Panc1 (cell line): ENCODE measurements around the gene UBAC2. TPM values are rescaled to one million over a fixed set of nuclear protein-coding genes. Genes with fewer than 3 reads are reported as not detected.

Experiments
- ATAC-seq: fragments of 200-7000 bp; cut with Tn5 transposase; 2 replicates; pipeline ENCODE4 v1.9.1; 2020; ENCODE audit warnings: mild to moderate bottlenecking, moderate library complexity
- BruUV-seq: library from RNA; stranded (reverse); fragments of 400-500 nt; replicated peaks from 2 replicates; lab custom pipeline; 2021; lab: Mats Ljungman, UMichigan
- CTCF ChIA-PET: fragments of 300-600 bp; sonication (Branson Sonifier 250); formaldehyde crosslinking; loops from one replicate; lab custom pipeline; 2022; ENCODE audit warnings: antibody characterized with exemption; lab: Charles Lee
- POLR2A ChIA-PET: fragments of 300-600 bp; sonication (Branson Sonifier 250); formaldehyde crosslinking; loops from one replicate; lab custom pipeline; 2022; ENCODE audit warnings: antibody characterized with exemption; lab: Charles Lee
- DNase-seq: peaks from one replicate; pipeline ENCODE4 v3.0.0-alpha.2; 2010; ENCODE audit warnings: low read depth, low spot score
- H3K27ac ChIP-seq: 2 replicates; pipeline ENCODE4 v1.5.1; 2011; ENCODE audit warnings: mild to moderate bottlenecking, low read length, inconsistent platforms
- H3K27me3 ChIP-seq: fragments of 200-500 bp; sonication (Bioruptor generic); 2 replicates; pipeline ENCODE4 v1.6.0; 2014; ENCODE audit warnings: low read length, inconsistent platforms; ENCODE audit not compliant: control insufficient read depth, insufficient read depth
- H3K36me3 ChIP-seq: fragments of 200-500 bp; sonication (Bioruptor generic); 2 replicates; pipeline ENCODE4 v1.5.1; 2014; ENCODE audit warnings: inconsistent platforms, mild to moderate bottlenecking, low read length, moderate library complexity; ENCODE audit not compliant: control insufficient read depth, insufficient read depth
- H3K4me1 ChIP-seq: 2 replicates; pipeline ENCODE4 v1.5.1; 2011; ENCODE audit warnings: inconsistent platforms, mild to moderate bottlenecking, low read length, moderate library complexity; ENCODE audit not compliant: control insufficient read depth, insufficient read depth
- H3K4me3 ChIP-seq, 2 experiments: 2 replicates each; pipeline ENCODE4 v1.5.1; 2011 to 2012; ENCODE audit warnings: low read depth in 2 of 2, low read length in 2 of 2, mild to moderate bottlenecking in 2 of 2, inconsistent platforms in 1 of 2, moderate library complexity in 1 of 2
- H3K9me3 ChIP-seq: fragments of 200-500 bp; sonication (Bioruptor generic); 2 replicates; pipeline ENCODE4 v1.5.1; 2014; ENCODE audit warnings: low read depth, mild to moderate bottlenecking, inconsistent platforms, low read length, moderate library complexity; ENCODE audit not compliant: control insufficient read depth, insufficient read depth
- CTCF ChIP-seq: fragments of 450-650 bp; IDR thresholded peaks from 2 replicates; pipeline ENCODE4 v1.5.1; 2017; ENCODE audit warnings: mild to moderate bottlenecking
- POLR2AphosphoS5 ChIP-seq: IDR thresholded peaks from 2 replicates; pipeline ENCODE4 v1.6.1; 2012; ENCODE audit warnings: mild to moderate bottlenecking, low read depth, low read length, moderate library complexity
- REST ChIP-seq, 2 experiments: IDR thresholded peaks; 2 replicates each; pipeline ENCODE4 v1.6.1; 2011 to 2012; ENCODE audit warnings: low read depth in 2 of 2, control low read depth in 1 of 2, low read length in 1 of 2, mild to moderate bottlenecking in 1 of 2, moderate library complexity in 1 of 2; ENCODE audit not compliant: insufficient read depth in 1 of 2
- SIN3A ChIP-seq: IDR thresholded peaks from 2 replicates; pipeline ENCODE4 v1.6.1; 2012; ENCODE audit warnings: low read depth, mild to moderate bottlenecking, low read length, moderate library complexity, borderline replicate concordance; ENCODE audit not compliant: insufficient read depth
- TCF7L2 ChIP-seq: IDR thresholded peaks from 2 replicates; pipeline ENCODE4 v1.6.1; 2011; ENCODE audit warnings: mild to moderate bottlenecking, low read depth, low read length, inconsistent platforms
- in situ Hi-C: cut with HindIII; loops from 2 replicates; pipeline ENCODE4 v1.10.0; 2016; ENCODE audit warnings: low sequenced_read_pairs, low pct_unique_long_range_greater_than_20kb
- intact Hi-C: fragments of 100-400 bp; cut with micrococcal nuclease; formaldehyde crosslinking; loops from one replicate; pipeline ENCODE4 v1.10.0; 2022; ENCODE audit not compliant: unreplicated experiment
- total RNA-seq: library from RNA; stranded (reverse); gene quantifications from one replicate; pipeline ENCODE4 v1.2.1, GENCODE V29; 2021; ENCODE audit not compliant: unreplicated experiment

The UBAC2 gene
- total RNA-seq, 1 experiment from 2014 or later = 40.8 TPM

GRCh38 chr13:99220199-99220935 lies 19.7 kb downstream of the UBAC2 start:
- Histone ChIP-seq H3K27me3 (no peaks in the 10 kb centered on the region), H3K36me3 (no peaks in the 10 kb centered on the region), H3K4me3 (no peak overlapping the region), H3K27ac (no peak overlapping the region), H3K9me3 (no peaks in the 10 kb centered on the region), H3K4me1 (no peaks in the 10 kb centered on the region)
- BruUV-seq = no TSS peak
- ChIA-PET POLR2A (no interaction called here), CTCF (no interaction called here)
- ATAC-seq (no peak), DNase-seq (no peak)
- TF ChIP-seq TCF7L2 (no peak), REST (IDR thresholded peaks at IDR 0.05; ENCODE audit: insufficient read depth in 1 of 2, low read depth in 2 of 2, low read length in 1 of 2) (no peak), POLR2AphosphoS5 (no peak), SIN3A (no peak), CTCF (no peak)
- in situ Hi-C loops = no loop called here
- intact Hi-C loops = no loop called here

GRCh38 chr13:99221567-99222239 lies 21.0 kb downstream of the UBAC2 start:
- intact Hi-C loops (no loop called here), in situ Hi-C loops (no loop called here)
- no peak for TF ChIP-seq TCF7L2
- TF ChIP-seq CTCF = no peak
- TF ChIP-seq SIN3A = no peak
- TF ChIP-seq REST (IDR thresholded peaks at IDR 0.05; ENCODE audit: insufficient read depth in 1 of 2, low read depth in 2 of 2, low read length in 1 of 2) = no peak
- TF ChIP-seq POLR2AphosphoS5 = no peak
- Histone ChIP-seq H3K9me3 (no peaks in the 10 kb centered on the region), H3K4me3 (no peak overlapping the region), H3K27ac (no peak overlapping the region), H3K4me1 (no peaks in the 10 kb centered on the region; the same call in 1 of the 2 replicates), H3K27me3 (no peaks in the 10 kb centered on the region), H3K36me3 (no peaks in the 10 kb centered on the region)
- ChIA-PET CTCF (no interaction called here), POLR2A (no interaction called here)
- ATAC-seq (no peak), DNase-seq (no peak)
- BruUV-seq = no TSS peak
